Natural killer cell (primary cell): ENCODE results near the gene NOL3. TPM values are rescaled to one million over a fixed set of nuclear protein-coding genes. Genes with fewer than 3 reads are reported as not detected.

Source experiments
- ATAC-seq, 3 donors: fragments of 150-1000 bp in 2 of 3; fragments of 200-7000 bp in 1 of 3; cut with Tn5 transposase; 1 replicate in 1 of 3; 2 replicates in 2 of 3; pipeline ENCODE4 v1.10.0; 2021; ENCODE audit warnings: mild to moderate bottlenecking in 2 of 3, moderate library complexity in 2 of 3
- DNase-seq, 2 donors: peaks; one replicate each; pipeline versions ENCODE4 v3.0.0 to v3.0.0-alpha.2; 2013 to 2021; ENCODE audit warnings: mixed read lengths in 1 of 2
- H3K27ac ChIP-seq: one replicate; pipeline ENCODE4 v1.5.1; 2013; ENCODE audit warnings: mild to moderate bottlenecking, low read length
- H3K27me3 ChIP-seq: one replicate; pipeline ENCODE4 v1.6.1; 2013; ENCODE audit warnings: low read length; ENCODE audit not compliant: control insufficient read depth, insufficient read depth
- H3K36me3 ChIP-seq: one replicate; pipeline ENCODE4 v1.6.1; 2013; ENCODE audit warnings: low read length; ENCODE audit not compliant: control insufficient read depth, insufficient read depth
- H3K4me1 ChIP-seq: one replicate; pipeline ENCODE4 v1.6.1; 2013; ENCODE audit warnings: low read length; ENCODE audit not compliant: control insufficient read depth, insufficient read depth
- H3K4me3 ChIP-seq: one replicate; pipeline ENCODE4 v1.5.1; 2013; ENCODE audit warnings: low read length
- H3K9me3 ChIP-seq: one replicate; pipeline ENCODE4 v1.6.1; 2013; ENCODE audit warnings: low read length; ENCODE audit not compliant: control insufficient read depth, insufficient read depth
- H3K27ac Mint-ChIP-seq, 2 donors: one replicate each; pipeline ENCODE4 v1.8.0; 2022; ENCODE audit warnings: mild to moderate bottlenecking in 2 of 2, mixed read lengths in 2 of 2, moderate library complexity in 1 of 2
- H3K27me3 Mint-ChIP-seq, 2 donors: one replicate each; pipeline ENCODE4 v1.8.0; 2022; ENCODE audit warnings: low read depth in 2 of 2, mixed read lengths in 2 of 2
- H3K36me3 Mint-ChIP-seq: one replicate; pipeline ENCODE4 v1.8.0; 2022; ENCODE audit warnings: mixed read lengths
- H3K4me1 Mint-ChIP-seq, 2 donors: one replicate each; pipeline ENCODE4 v1.8.0; 2022; ENCODE audit warnings: mixed read lengths in 2 of 2
- H3K4me3 Mint-ChIP-seq: one replicate; pipeline ENCODE4 v1.8.0; 2022; ENCODE audit warnings: mild to moderate bottlenecking, moderate library complexity, mixed read lengths
- H3K9me3 Mint-ChIP-seq, 2 donors: one replicate each; pipeline ENCODE4 v1.8.0; 2022; ENCODE audit warnings: mixed read lengths in 2 of 2
- WGBS: methylation state at CpG from one replicate; pipeline ENCODE4 v1.1.7; 2013; ENCODE audit warnings: missing lambda C conversion rate; ENCODE audit not compliant: insufficient coverage; 5-methylcytosine and 5-hydroxymethylcytosine counted together
- intact Hi-C: fragments of 100-400 bp; cut with micrococcal nuclease; formaldehyde crosslinking; loops from one replicate; pipeline ENCODE4 v1.14.2; 2022
- total RNA-seq, 4 donors: library from RNA; stranded (reverse); fragments of 120-200 nt in 1 of 4; gene quantifications; one replicate each; pipeline versions ENCODE4 v1.2.3 to v1.2.4, GENCODE V29; 2013 to 2022
- TF ChIP-seq, protein P1 (sequence below): fragments of 200-600 bp; IDR thresholded peaks from one replicate; pipeline ENCODE4 v1.8.0; 2022; ENCODE audit warnings: antibody characterized with exemption

The NOL3 gene
- total RNA-seq, 3 donors from 2014 or later (not counting 1 experiment from before 2014, with no cell fraction given) = 0.88 to 1.3 (median 1.3) TPM

DNA sequence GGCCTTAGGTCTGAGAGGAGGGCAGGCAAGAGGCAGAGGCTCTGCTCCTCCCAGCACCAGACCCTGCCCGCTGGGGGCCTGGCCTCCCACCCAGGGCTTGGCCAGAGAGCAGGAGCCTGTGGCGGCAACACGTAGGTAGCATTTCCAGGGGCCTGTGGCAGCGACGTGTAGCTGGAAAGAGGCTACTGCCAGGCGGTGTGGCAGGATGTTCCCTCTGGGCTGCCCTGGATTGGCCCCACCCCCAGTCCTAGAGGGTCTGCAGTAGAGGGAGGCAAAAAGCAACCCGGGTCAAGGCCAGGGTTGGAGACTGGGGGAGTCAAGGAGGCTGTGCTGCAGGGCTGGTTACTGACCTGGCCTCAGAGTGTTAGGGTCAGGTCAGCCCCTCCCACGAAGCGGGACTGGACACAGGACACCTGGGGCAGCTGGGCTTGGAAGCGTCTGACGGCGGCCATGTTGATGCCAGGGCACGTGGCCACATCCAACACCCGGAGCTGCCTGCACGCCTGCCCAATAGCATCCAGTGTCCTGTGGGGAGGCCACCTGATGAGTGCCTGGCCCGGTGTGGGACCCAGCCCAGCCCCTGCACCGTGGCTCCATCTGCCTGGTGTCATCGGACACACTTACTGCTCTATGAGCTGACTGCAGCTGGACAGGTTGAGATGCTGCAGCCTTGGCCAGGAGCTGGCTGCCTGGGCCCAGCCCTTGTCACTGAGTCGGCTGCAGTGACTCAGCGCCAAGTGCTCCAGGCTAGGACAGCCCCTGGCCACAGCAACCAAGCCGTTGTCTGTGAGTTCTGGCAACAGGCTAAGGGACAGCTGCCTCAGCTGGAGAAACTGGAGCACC is 37.1 kb downstream of the NOL3 start:
- Mint-ChIP-seq H3K36me3 (no peaks in the 10 kb centered on the region), H3K27ac (no peak overlapping the region)
- H3K36me3 ChIP-seq = peaks cover 13% of the 10 kb centered on the region

DNA sequence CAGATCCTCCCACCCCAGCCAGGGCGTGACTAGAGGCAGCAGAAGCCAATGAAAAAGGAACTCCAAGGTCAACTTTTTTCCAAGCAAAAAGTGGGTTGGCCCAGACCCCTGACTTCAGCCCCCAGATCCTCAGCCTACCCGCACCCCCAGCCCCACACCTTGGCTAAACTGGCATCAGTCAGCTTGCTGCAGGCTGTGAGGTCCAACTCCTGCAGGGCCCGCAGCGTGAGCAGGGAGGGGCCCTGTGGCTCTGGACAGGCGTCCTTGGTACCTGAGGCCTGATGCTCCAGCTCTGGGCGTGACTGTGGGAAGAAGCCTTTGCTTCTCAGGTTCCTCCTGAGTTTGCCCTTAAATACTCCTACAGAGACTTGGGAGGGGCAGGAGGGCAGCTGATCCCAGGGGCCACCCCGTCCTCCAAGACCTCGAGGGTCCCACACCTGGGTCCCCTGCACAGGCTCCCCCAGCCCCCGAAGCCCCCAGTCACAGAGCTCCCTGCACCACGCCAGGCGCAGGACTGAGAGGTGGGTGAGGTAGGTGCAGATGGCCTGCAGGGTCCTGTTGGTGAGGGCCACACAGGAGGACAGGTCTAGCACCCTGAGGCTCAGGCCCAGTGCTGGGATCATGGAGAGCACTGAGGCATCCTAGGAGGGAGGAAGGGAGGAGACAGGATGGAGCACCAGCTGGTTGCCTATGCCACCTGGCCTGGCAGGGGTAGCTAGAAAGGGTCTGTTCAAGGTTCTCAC is 38.0 kb downstream of the NOL3 start:
- Mint-ChIP-seq H3K27me3 (no peaks in the 10 kb centered on the region), H3K36me3 (no peaks in the 10 kb centered on the region), H3K27ac (no peak overlapping the region), H3K4me1 (peaks cover 4 to 15% of the 10 kb centered on the region in 2 donors), H3K9me3 (no peaks in the 10 kb centered on the region), H3K4me3 (no peak overlapping the region)
- WGBS = 93% methylated on average over 11 of the region's 11 CpGs
- no peaks in the 10 kb centered on the region for H3K9me3 ChIP-seq
- H3K4me1 ChIP-seq = no peaks in the 10 kb centered on the region
- ATAC-seq = no peak
- no peaks in the 10 kb centered on the region for H3K27me3 ChIP-seq
- intact Hi-C loops = no loop called here
- no peak overlapping the region for H3K4me3 ChIP-seq
- no peak for DNase-seq
- TF ChIP-seq, protein P1, sequence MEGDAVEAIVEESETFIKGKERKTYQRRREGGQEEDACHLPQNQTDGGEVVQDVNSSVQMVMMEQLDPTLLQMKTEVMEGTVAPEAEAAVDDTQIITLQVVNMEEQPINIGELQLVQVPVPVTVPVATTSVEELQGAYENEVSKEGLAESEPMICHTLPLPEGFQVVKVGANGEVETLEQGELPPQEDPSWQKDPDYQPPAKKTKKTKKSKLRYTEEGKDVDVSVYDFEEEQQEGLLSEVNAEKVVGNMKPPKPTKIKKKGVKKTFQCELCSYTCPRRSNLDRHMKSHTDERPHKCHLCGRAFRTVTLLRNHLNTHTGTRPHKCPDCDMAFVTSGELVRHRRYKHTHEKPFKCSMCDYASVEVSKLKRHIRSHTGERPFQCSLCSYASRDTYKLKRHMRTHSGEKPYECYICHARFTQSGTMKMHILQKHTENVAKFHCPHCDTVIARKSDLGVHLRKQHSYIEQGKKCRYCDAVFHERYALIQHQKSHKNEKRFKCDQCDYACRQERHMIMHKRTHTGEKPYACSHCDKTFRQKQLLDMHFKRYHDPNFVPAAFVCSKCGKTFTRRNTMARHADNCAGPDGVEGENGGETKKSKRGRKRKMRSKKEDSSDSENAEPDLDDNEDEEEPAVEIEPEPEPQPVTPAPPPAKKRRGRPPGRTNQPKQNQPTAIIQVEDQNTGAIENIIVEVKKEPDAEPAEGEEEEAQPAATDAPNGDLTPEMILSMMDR = no peak
- H3K27ac ChIP-seq = no peak overlapping the region
- H3K36me3 ChIP-seq = peaks cover 5% of the 10 kb centered on the region

More for the DNA sequence above, 37.1 kb downstream of the NOL3 start:
- TF ChIP-seq, protein P1 = no peak
- no peak overlapping the region for H3K4me3 Mint-ChIP-seq
- H3K9me3 Mint-ChIP-seq = no peaks in the 10 kb centered on the region
- whole genome bisulfite sequencing = 95% methylated on average over 21 of the region's 21 CpGs
- Histone ChIP-seq H3K4me1 (no peaks in the 10 kb centered on the region), H3K27me3 (no peaks in the 10 kb centered on the region), H3K4me3 (no peak overlapping the region), H3K27ac (no peak overlapping the region), H3K9me3 (no peaks in the 10 kb centered on the region)
- DNase-seq = no peak
- H3K27me3 Mint-ChIP-seq = no peaks in the 10 kb centered on the region
- ATAC-seq = no peak
- intact Hi-C loops = no loop called here
- peaks cover 4 to 15% of the 10 kb centered on the region in 2 donors for H3K4me1 Mint-ChIP-seq

DNA sequence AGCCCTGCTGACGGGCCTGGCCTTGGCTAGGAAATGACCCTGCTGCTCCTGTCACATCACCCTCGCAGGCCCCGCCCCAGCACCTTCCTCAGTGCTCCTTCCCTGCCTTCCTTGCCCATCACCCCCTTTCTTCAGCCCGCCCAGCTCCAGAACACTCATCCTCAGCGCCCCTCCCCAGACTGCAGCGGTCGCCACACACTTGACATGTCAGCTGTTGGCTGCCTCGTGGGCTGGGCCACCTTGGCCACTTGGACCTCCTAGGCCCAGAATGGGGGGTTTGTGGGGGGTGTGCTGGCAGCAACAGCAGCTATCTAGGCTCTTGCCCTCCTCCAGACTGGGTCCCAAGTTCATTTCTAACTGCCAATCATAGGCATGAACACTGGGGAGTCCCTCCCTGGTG is 39.2 kb downstream of the NOL3 start:
- Mint-ChIP-seq H3K36me3 (no peaks in the 10 kb centered on the region), H3K27ac (no peak overlapping the region), H3K4me1 (peaks cover 4 to 15% of the 10 kb centered on the region in 2 donors), H3K4me3 (no peak overlapping the region), H3K9me3 (no peaks in the 10 kb centered on the region), H3K27me3 (no peaks in the 10 kb centered on the region)
- H3K27me3 ChIP-seq = no peaks in the 10 kb centered on the region
- H3K4me3 ChIP-seq = no peak overlapping the region
- intact Hi-C loops = no loop called here
- no peaks in the 10 kb centered on the region for H3K9me3 ChIP-seq
- no peak for DNase-seq
- H3K36me3 ChIP-seq = no peaks in the 10 kb centered on the region
- ATAC-seq = no peak
- H3K27ac ChIP-seq = no peak overlapping the region
- 95% methylated on average over 8 of the region's 8 CpGs for WGBS
- no peaks in the 10 kb centered on the region for H3K4me1 ChIP-seq
- TF ChIP-seq, protein P1 = no peak
